HG03280 (cell line): ENCODE results near the gene TXNDC11.

Experiments used
- ATAC-seq: cut with Tn5 transposase; IDR thresholded peaks from one replicate; pipeline ENCODE4 v1.9.1; 2021; ENCODE audit warnings: mild to moderate bottlenecking, moderate library complexity; ENCODE audit not compliant: unreplicated experiment

TXNDC11 gene

DNA sequence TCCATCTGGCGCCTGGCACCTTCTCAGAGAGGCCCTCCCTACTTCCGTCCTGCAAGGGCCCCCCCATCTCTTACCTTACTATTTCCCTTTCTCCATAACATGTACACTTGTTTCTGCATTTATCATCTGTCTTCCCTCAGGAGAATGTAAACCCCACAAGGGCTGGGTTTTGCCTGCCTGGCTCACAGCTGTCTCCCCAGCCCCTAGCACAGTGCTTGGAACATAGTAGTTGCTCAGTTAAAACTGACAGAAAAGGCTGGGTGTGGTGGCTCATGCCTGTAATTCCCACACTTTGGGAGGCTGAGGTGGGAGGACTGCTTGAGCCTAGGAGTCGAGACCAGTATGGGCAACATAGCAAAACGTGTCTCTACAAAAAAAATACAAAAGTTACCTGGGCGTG is 80.1 kb downstream of the TXNDC11 start:
- ATAC-seq: no peak

DNA sequence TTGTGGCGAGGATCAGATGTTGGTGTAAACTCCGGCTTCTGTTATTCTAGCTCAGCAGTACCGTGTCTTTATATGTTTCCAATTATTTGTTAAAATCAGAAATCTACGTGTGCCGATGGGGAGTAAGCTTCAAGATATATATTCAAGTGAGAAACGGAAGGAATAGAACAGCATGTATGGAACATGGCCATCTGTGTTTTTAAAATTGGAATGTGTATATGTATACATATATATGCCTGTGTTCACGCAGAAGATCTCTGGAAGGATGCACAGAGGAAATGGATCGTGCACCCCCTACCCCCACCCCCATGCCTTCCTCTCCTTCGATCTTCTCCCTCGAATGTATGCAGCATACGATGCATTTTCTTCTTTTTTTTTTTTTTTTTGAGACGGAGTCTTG is 82.1 kb downstream of the TXNDC11 start:
- ATAC-seq: no peak

DNA sequence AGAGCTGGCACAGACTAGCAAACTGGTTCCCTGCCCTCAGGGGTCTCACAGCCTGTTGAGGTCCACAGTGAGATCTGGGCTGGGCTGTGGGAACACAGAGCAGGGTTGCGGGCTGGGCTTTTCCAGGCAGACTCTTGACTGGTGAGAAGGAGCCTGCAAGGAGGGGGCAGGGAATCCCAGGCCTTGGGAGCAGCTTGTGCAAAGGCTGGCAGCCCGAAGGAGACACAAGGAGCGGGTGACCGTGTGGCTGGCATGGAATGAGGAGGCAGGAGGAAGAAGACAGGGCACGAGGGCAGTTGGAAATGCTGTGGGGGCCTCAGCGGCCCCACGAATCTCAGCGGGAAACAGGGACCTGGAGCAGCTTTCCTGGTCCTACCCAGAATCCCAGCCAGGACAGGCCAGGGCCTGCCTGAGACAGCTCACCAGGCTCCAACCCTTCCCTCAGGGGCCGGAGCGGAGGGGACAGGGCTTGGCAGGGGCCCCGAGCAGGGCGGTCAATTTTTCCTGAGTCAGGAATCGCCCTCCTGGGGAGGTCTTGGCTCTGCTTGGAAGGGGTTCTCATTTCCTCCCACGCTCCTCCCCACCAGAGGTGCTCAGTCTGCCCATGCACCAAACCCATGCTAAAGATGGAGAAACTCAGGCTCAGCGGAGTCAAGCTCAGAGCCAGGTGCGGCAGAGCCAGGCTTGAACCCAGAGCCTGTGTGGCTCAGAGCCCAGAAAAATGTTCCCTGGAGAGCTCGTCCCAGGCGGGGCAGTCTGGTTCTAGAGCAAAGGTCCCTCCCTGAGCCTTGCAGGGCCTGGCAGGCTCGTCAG is 83.6 kb downstream of the TXNDC11 start:
- ATAC-seq: no peak

DNA sequence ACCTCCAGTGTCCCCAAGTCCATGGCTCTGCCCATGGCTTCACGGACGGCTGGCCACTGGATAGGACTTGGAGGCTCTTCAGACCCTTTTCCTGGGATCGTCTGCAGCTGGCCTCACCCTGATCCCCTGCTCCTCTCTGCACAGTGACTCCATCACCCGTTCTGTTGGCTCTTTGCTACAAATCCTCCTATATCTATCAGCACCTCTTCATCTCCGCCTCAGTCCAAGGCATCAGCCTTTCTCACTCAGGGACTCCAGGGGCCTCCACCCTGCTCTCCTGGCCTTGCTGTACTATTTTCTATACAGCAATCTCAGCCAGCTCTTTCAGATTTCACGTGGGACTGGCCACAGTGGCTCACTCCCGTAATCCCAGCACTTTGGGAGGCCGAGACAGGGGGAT is 85.1 kb downstream of the TXNDC11 start:
- no peak for ATAC-seq

DNA sequence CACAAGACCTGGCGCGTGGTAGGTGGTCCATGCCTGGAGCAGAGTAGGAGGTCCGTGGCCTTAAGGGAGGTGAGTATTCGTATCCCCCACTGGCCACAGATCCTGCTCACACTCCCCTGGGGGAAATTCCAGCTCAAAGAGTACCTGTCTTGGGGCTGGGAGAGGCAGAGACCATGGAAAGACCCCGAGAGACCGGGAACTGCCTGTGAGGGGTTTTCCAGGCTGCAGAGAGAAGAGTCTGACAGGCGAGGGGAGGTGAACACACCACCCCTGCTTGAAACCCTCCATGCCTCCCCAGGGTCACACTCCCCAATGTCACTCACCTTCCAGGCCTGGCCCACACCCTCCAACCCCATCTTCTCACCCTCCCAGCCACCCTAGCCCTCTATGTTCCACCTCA is 87.0 kb downstream of the TXNDC11 start:
- no peak for ATAC-seq

DNA sequence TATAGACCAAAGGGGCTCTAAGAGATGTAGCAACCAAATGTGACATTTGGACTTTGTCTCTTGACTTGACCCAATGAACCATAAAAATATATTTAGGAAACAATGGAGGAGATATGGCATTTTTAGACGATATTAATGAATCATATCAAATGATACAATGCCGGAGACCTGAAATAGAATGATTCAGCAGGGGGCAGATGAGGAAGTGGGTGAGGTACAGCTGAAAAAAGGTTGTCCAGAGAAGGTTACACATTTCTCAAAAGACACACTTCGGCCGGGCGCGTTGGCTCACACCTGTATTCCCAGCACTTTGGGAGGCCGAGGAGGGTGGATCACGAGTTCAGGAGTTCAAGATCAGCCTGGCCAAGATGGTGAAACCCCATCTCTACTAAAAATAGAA is 90.9 kb downstream of the TXNDC11 start:
- no peak for ATAC-seq

DNA sequence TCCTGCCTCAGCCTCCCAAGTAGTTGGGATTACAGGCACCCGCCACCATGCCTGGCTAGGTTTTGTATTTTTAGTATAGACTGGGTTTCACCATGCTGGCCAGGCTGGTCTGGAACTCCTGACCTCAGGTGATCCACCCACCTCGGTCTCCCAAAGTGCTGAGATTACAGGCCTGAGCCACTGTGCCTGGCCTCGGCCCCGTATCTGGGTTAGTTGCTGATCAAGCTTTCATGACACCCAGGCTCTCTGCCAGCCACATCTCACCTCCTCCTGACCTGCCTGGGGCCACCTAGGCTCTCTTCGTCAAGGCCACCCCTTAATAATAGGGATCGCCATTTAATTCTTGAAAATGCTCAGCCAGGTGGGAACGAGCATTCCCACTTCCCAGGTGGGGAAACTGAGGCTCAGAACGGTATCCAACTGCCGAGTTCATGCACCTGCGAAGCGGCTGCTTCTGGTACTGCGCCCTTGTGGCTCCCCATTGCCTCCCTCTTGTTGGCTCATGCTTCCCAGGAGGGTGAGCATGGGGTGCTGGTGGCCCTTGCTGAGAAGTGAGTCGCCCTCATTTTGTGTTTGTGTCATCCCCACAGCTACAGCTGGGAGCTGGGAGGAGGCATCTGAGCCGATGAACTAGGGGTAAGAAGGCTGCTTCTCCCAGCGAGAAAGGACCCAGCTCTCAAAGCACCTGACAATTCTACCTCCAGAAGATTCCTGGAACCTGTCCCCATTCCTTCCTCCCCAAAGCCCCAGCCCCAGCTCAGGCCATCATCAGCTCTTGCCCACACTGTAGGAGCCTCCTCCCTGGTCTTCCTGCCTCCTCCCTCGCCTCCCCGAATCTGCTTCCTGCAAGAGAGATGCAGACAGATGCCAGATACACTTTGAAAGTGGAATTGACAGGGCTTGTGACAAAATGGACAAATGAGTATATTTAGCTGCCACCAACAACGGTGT is 91.7 kb downstream of the TXNDC11 start:
- ATAC-seq: no peak

DNA sequence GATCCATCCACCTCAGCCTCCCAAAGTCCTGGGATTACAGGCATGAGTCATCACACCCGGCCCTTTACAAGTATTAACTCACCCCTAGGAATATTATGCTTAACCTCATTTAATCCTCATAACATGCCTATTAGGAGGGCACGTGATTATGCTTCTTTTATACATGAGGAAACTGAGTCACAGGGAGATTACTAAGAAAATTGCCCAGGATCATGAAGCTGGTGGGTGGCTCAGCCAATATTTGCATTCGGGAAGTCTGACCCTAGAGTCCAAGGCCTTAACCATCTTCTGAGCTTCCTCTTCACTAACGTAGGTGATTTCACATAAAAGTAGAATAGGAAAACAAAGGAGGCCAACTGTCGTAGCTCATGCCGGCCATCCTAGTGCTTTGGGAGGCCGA is 93.4 kb downstream of the TXNDC11 start:
- ATAC-seq: no peak

DNA sequence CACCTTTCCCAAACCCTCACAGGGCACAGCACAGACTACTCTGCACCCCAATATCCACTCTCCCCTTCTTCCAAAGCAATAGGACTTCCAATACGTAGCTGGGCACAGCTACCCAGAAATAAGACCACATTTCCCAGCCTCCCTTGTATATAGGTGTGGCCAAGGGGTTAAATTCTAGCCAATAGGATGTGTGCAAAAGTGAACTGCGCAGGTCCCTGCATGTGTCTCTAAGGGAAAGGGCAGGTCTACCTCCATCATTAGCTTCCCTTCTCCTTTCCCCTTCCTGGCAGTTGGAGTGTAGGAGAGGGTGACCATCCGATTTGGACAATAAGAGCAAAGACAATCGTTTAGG is 99.9 kb downstream of the TXNDC11 start:
- ATAC-seq: no peak

DNA sequence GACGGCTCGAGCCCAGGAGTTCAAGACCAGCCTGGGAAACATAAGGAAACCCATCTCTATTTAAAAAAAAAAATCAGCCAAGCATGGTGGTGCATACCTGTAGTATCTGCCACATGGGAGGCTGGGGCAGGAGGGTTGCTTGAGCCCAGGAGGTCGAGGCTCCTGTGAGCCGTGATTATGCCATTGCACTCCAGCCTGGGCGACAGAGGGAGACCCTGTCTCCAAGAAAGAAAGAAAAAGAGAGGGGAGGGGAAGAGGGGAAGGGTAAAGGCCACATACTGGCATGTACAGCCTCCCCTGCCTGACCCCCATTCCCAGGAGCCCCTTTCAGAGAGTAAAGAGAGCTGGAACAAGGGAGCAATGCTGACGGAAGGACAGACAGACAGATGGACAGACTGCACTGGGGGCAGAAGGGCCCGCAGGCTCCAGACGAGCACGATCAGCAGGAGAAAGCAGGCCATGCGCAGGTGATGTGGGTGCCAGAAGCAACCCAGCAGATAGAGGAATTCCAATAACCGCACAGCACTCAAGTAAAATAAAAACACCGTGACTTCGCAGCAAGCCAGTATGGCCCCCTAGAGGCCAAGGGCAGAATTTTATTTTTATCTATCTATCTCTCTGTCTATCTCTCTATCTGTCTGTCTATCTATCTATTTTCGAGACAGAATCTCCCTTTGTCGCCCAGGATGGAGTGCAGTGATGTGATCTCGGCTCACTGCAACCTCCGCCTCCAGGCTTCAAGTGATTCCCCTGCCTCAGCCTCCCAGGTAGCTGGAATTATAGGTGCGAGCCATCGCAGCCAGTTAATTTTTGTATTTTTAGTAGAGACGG is 101.5 kb downstream of the TXNDC11 start:
- ATAC-seq: no peak

DNA sequence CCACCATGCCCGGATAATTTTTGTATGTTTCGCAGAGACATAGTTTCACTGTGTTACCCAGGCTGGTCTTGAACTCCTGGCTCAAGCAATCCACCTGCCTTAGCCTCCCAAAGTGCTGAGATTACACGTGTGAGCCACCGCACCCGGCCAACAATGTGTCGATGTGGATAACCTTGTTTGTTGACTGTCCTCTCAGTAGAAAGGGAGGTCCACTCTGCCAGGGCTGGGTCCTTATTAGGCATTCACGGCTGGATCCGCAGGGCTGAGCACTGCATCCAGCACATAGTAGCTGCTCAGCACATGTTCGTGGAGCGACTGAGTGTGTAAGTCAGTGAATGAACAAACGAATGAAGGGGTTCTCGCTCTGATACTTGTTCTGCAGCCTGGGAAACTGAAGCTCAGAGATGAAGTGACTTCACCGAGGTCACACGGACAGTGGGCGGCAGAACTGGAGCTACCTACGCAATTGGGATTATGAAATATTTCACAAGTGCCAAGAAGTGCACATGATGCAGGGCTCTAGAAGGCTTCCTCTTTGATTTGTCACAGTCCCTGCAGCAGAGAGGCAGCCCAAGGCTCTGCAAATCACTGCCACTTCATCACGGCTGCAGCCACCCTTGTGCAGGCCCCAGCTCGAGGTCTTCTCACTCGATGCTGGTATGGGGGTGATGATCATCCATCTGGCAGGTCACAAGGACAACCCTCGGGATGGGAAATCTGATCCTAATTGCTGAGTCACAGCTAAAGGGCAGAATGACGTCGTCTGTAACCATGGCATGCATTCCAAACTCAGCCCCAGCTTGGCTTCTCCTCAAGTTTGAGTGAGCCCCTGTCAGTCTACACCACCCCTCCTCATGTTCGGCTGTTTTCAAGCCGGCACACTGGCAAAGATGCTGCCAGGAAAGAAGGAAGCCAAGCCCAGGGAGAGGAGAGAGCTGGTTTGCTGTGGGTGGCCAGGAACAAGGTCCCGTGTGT is 102.4 kb downstream of the TXNDC11 start:
- ATAC-seq: no peak

DNA sequence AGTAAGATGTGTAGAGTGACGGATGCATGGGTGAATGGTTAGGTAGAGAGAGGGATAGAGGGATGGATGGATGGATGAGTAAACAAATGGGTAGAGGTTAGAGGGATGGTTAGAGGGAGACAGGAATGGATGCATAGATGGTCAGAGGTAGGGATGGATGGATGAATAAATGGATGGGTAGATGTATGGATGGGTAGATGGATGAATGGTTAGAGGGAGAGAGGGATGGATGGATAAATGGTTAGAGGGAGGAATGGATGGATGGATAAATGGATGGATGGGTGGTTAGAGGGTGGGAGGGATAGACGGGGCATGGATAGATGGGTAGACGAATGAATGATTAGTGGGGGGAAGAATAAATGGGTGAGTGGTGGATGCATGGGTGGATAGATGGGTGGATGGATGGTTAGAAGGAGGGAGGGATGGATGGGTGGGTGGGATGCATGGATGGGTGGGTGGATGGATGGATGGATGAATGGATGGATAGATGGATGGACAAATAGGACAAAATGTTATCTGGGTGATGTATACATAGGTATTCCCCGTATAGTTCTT is 103.6 kb downstream of the TXNDC11 start:
- ATAC-seq: no peak

DNA sequence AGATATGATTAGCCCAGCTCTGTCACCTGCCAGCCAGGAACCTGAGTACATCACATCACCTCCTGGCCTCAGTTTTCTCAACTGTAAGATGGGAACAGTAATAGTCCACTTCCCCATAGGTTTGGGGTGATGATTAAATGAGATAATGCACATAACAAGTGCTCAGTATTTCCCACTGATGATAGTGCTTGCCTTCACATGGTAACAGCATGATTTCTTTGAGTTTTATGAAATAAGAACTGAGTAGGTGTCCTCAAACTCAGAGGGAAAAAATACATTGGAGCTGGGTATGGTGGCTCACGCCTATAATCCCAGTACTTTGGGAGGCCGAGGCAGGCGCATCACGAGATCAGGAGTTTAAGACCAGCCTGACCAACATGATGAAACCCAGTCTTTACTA is 104.5 kb downstream of the TXNDC11 start:
- no peak for ATAC-seq

DNA sequence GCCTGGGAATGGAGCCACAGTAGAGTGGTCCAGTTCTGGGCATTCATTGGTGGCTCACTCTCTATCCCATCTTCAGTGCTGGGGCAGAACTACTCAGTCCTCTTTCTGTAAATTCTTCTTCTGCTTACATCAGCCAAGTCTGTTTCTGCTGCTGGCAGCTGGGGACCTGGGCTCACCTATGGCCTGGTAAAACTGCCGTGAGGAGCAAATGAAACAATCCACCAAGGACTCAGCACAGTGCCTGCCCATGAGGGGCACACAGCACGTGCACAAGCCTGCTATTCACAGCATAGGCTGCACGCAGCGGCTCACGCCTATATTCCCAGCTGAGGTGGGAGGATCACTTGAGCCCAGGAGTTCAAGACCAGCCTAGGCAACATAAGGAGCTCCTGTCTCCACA is 105.3 kb downstream of the TXNDC11 start:
- ATAC-seq: no peak

DNA sequence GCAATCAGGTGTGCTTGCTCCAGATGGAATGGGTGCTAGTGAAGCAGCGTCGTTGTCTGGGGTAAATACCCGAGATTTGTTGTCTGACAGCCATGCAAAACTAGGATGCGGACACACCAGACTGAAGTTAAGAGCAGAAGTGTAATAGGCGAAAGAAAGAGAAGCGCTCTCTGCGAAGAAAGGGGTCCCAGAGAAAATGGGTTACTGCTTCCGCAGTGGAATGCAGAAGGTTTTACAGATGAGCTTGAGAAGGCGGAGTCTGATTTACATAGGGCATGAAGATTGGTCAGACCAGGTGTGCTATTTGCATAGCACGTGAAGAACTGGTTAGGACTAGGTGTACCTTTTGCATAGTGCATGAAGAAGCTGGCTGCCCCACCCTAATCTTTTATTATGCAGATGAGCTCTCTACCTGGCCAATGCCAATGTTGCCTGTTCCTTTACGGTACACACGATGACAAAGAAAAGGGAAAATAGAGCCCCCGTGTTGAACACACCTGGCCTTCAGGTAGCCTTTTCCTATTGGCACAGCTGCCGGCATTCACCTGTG is 106.4 kb downstream of the TXNDC11 start:
- ATAC-seq: no peak

DNA sequence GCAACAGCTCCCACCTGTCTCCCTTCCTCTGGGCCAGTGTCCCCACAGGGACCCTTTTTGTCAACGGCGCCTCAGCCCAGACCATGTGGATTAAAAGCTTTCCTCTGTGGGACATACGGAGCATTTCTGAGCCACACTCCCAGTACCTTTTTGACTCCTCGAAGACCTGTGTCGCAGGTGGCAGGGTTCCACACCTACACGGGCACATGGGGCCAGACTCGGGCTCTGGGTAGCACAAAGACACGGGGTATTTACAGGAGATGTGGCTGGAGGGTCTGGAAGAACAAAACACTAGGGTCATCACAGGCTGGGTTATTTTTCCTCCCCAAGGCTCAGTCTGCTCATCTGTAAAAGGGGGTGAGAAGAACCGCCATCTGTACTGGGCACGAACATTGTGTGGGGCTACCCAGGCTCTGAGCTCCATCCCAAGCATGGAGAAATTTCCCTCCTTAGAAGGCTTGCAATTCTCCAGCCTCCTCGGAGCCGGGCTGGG is 106.9 kb downstream of the TXNDC11 start:
- ATAC-seq: no peak

DNA sequence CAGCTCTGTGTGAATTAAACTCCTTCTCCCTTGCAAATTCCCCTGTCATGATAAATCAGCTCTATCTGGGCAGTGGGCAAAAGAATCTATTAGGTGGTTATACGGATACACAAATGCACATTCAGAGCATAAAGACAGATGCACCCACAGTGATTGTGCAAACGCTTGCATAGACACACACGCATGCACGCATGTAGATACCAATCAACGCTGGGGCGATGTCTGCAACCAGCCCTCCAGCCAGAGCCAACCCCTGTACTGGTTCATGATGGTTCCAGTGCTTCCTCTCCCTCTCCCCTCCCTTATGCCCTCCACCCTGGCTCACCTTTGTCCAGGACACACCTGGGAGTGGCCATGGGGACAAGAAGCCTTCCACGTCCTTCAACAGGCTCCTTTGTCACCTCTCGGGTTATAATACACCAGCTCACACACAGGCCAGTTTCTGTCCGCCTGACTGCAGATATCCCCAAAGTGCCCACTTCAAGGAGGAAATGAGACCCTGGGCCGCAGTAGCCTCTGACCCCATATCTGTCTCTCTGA is 107.5 kb downstream of the TXNDC11 start:
- no peak for ATAC-seq

DNA sequence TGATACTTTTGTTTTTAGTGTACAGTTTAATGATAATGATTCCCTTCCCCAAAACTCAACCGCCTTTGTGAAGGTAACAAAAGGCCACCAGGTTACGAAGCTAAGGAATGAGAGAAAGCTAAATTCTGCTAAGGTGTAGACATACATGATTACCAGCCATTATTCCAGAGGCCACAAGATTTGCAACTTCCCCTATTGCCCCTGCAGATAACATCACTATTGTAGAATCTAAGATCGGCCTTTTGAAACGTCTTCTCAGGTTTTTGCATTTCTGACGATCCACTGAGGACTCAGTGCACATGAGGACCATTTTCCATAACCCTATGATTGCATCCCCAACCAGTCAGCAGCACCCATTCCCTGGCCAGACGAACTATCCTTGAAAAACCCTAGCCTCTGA is 108.3 kb downstream of the TXNDC11 start:
- ATAC-seq: no peak

DNA sequence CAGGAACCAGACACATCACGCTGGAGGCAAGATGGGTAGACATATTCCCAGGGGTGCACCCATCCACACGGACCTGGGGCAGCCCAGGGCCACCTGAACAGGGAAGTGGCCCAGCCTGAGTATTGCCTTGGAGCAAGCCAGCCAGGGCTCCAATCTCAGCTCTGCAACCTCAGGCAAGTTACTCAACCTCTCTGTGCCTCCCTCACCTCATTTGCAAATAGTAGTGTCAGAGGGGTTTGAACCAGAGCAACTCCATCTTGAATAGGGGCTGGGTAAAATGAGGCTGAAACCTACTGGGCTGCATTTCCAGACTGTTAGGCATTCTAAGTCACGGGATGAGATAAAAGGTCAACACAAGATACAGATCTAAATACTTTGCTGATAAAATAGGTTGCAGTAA is 109.5 kb downstream of the TXNDC11 start:
- no peak for ATAC-seq
